ENCODE measurements around the gene GIPC2.
"Not testable (repeated sequence)": the region's sequence is repeated elsewhere in the genome, so short reads cannot be mapped to it uniquely, and the experiment has no call there.

GIPC2 gene

DNA sequence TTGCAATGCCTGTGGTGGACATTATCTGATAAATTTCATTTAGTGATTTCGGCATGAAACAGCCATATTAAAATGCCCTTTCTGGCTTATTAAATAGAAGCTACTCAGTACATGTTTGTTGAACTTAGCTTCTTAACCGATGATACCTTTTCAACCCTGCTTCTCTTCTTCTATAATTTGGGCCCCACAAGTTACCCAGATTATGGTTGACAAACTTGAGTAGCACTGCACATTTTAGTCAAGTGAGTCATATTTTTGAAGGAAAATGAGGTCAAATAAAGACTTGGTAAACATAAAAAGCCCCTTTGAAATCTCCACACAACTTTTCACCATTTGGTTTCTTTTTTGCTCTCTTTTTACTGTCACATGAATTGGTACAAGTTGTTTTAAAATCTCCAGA is 33.8 kb downstream of the GIPC2 start:
- no peak overlapping the region for H3K4me3 ChIP-seq
- no peak overlapping the region for H3K9ac ChIP-seq
- H3K9me3 ChIP-seq: no peaks in the 10 kb centered on the region
- H3K4me1 ChIP-seq: no peaks in the 10 kb centered on the region
- no peaks in the 10 kb centered on the region for H3K36me3 ChIP-seq
- no peaks in the 10 kb centered on the region for H3K27me3 ChIP-seq
- no peak overlapping the region for H3K27ac ChIP-seq
- no peak overlapping the region for H3K4me2 ChIP-seq
- TF ChIP-seq Cebpa-rat (IDR thresholded peaks at IDR 0.05): no peak
- H4K20me1 ChIP-seq: no peaks in the 10 kb centered on the region

GRCh38 chr1:78080767-78081166 is 35.0 kb downstream of the GIPC2 start:
- Histone ChIP-seq H3K4me2 (no peak overlapping the region), H3K4me1 (no peaks in the 10 kb centered on the region)
- TF ChIP-seq Cebpa-rat (IDR thresholded peaks at IDR 0.05): no peak

DNA sequence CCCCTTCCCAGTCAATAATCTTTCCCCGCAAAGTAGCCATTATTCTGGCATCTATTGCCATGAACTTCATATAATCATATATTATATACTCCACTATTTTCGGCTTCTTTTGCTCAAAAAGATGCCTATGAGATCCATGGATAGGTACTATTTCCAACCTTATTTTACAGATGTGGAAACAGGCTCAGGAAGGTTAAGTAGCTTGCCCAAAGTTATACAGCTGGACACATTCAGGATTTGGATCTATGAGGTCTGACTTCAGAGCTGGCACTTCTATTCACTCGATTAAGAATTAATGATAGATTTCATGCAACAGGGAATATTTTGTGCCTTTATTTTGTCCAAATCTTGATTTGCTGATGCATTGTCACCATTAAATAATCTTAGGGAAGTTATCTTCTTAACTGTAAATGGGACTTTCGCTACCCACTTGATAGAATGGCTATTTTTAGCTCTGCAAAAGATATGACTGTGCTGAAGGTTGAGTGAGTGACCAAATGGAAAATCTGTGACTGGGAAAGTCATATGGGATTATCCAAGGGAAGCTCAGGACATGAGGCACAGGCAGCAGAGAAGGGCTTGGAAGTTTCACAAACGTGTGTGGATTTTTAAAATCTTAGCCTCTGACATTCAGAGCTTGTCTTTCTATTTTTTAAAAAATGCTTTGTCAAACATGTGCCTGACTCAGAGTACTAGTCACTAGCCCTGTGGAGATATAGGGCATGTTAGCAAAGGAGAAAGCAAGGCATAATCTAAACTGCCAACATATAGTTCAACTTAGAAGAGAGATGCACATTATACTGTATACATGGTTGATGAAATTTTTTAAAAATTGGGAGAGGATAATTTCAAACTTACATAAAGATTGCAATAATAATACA is 36.5 kb downstream of the GIPC2 start:
- H3K4me1 ChIP-seq: no peaks in the 10 kb centered on the region
- no peak overlapping the region for H3K4me3 ChIP-seq
- H3K27ac ChIP-seq: no peak overlapping the region
- H3K9me3 ChIP-seq: peaks cover 21% of the 10 kb centered on the region
- no peaks in the 10 kb centered on the region for H3K36me3 ChIP-seq
- H4K20me1 ChIP-seq: no peaks in the 10 kb centered on the region
- no peak overlapping the region for H3K9ac ChIP-seq
- H3K27me3 ChIP-seq: no peaks in the 10 kb centered on the region
- TF ChIP-seq Cebpa-rat (IDR thresholded peaks at IDR 0.05): no peak
- H3K4me2 ChIP-seq: no peak overlapping the region

More at GRCh38 chr1:78080767-78081166, 35.0 kb downstream of the GIPC2 start:
- Histone ChIP-seq H3K27ac (no peak overlapping the region), H3K36me3 (no peaks in the 10 kb centered on the region), H3K9me3 (peaks cover 6% of the 10 kb centered on the region), H4K20me1 (no peaks in the 10 kb centered on the region), H3K27me3 (no peaks in the 10 kb centered on the region), H3K4me3 (no peak overlapping the region), H3K9ac (no peak overlapping the region)

GRCh38 chr1:78084639-78085038 is 38.9 kb downstream of the GIPC2 start:
- H3K4me3 ChIP-seq, H3K4me2 ChIP-seq, H3K36me3 ChIP-seq, H3K27ac ChIP-seq, H3K27me3 ChIP-seq, H3K4me1 ChIP-seq, H4K20me1 ChIP-seq, H3K9ac ChIP-seq: not testable (repeated sequence)
- peaks cover 33% of the 10 kb centered on the region for H3K9me3 ChIP-seq

DNA sequence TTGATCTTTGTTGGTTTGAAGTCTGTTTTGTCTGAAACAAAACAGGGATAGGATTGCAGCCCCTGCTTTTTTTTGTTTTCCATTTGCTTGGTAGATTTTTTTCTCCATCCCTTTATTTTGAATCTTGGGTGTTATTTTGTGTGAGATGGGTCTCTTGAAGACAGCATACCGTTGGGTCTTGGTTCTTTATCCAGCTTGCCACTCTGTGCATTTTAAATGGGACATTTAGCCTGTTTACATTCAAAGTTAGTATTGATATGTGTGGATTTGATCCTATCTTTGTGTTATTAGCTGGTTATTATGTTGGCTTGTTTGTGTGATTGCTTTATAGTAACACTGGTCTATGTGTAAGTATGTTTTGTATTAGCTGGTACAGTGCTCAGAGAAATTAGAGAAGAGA is 40.9 kb downstream of the GIPC2 start:
- no peaks in the 10 kb centered on the region for H3K4me1 ChIP-seq
- no peaks in the 10 kb centered on the region for H4K20me1 ChIP-seq
- H3K27me3 ChIP-seq: no peaks in the 10 kb centered on the region
- H3K9me3 ChIP-seq: peaks cover 33% of the 10 kb centered on the region
- no peak overlapping the region for H3K4me2 ChIP-seq
- no peak overlapping the region for H3K4me3 ChIP-seq
- no peaks in the 10 kb centered on the region for H3K36me3 ChIP-seq
- no peak overlapping the region for H3K9ac ChIP-seq
- no peak for TF ChIP-seq Cebpa-rat (IDR thresholded peaks at IDR 0.05)
- no peak overlapping the region for H3K27ac ChIP-seq

GRCh38 chr1:78088015-78088414 is 42.2 kb downstream of the GIPC2 start:
- Histone ChIP-seq H3K9ac (no peak overlapping the region), H3K9me3 (peaks cover 33% of the 10 kb centered on the region), H3K27ac (no peak overlapping the region), H3K4me3 (no peak overlapping the region), H3K36me3 (no peaks in the 10 kb centered on the region), H3K4me2 (no peak overlapping the region), H3K4me1 (no peaks in the 10 kb centered on the region), H3K27me3 (no peaks in the 10 kb centered on the region), H4K20me1 (no peaks in the 10 kb centered on the region)
- TF ChIP-seq Cebpa-rat (IDR thresholded peaks at IDR 0.05): no peak

- H3K9me3 ChIP-seq: peaks cover 33% of the 10 kb centered on the region
- H3K36me3 ChIP-seq: no peaks in the 10 kb centered on the region
- no peak overlapping the region for H3K27ac ChIP-seq
- H3K4me3 ChIP-seq: no peak overlapping the region
- no peak overlapping the region for H3K4me2 ChIP-seq
- H3K4me1 ChIP-seq: no peaks in the 10 kb centered on the region
- no peak for TF ChIP-seq Cebpa-rat (IDR thresholded peaks at IDR 0.05)
- H4K20me1 ChIP-seq: no peaks in the 10 kb centered on the region
- H3K9ac ChIP-seq: no peak overlapping the region
- H3K27me3 ChIP-seq: no peaks in the 10 kb centered on the region
Measured at GRCh38 chr1:78088486-78088885, 42.7 kb downstream of the GIPC2 start.

DNA sequence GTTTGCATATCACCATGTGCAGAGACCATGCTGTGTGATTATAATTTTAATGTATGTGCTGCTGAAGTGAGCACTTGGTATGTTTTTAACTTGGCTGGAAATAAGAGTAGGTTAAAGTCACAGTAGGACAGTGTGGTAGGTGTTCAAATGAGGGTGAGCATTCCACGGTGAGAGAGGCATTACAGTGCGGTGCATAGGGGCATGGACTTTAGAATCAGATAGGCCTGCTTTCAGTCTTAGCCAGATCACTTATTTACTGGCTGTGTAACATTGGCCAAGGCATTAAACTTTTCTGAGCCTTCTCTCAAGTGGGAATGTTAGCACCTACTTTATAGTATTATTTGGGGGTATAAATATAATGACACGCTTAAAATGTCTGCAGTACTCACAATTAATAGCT is 43.2 kb downstream of the GIPC2 start:
- no peaks in the 10 kb centered on the region for H3K27me3 ChIP-seq
- TF ChIP-seq Cebpa-rat (IDR thresholded peaks at IDR 0.05): no peak
- peaks cover 33% of the 10 kb centered on the region for H3K9me3 ChIP-seq
- H3K4me1 ChIP-seq: no peaks in the 10 kb centered on the region
- H3K27ac ChIP-seq: no peak overlapping the region
- H3K4me3 ChIP-seq: no peak overlapping the region
- no peak overlapping the region for H3K9ac ChIP-seq
- H3K4me2 ChIP-seq: no peak overlapping the region
- H3K36me3 ChIP-seq: no peaks in the 10 kb centered on the region
- no peaks in the 10 kb centered on the region for H4K20me1 ChIP-seq

DNA sequence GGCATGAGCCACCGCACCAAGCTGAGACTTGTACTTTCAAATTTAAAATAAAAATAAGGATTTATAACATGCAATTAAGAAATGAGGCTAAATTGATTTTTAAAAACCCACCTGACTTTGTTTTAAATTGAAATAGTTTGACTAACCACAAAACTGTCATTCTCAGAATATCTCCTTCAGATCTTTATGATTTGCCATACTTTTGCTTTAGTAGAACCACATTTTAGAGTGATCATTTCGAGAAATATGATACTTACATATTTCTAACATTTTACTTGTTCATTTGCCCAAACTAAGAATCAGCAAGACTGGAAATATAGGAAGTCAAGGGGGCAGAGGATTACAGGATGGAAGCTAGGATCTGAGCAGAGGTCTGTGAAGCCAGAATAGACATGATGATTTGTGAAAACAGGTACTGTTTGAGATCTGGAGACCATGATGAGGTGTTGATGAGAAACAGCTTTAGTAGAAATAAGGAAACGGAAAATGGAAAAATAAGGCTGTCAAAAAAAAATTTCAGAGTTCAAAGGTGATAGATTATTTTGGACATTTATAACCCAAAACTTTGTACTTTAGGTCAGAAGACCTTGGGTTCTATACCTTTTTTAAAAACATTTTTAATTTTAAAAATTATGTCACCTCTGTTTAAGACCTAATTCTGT is 44.8 kb downstream of the GIPC2 start:
- no peak overlapping the region for H3K27ac ChIP-seq
- no peak for TF ChIP-seq Cebpa-rat (IDR thresholded peaks at IDR 0.05)
- H4K20me1 ChIP-seq: no peaks in the 10 kb centered on the region
- H3K9ac ChIP-seq: no peak overlapping the region
- no peaks in the 10 kb centered on the region for H3K27me3 ChIP-seq
- H3K4me1 ChIP-seq: no peaks in the 10 kb centered on the region
- no peak overlapping the region for H3K4me3 ChIP-seq
- no peaks in the 10 kb centered on the region for H3K36me3 ChIP-seq
- H3K4me2 ChIP-seq: no peak overlapping the region
- peaks cover 28% of the 10 kb centered on the region for H3K9me3 ChIP-seq

DNA sequence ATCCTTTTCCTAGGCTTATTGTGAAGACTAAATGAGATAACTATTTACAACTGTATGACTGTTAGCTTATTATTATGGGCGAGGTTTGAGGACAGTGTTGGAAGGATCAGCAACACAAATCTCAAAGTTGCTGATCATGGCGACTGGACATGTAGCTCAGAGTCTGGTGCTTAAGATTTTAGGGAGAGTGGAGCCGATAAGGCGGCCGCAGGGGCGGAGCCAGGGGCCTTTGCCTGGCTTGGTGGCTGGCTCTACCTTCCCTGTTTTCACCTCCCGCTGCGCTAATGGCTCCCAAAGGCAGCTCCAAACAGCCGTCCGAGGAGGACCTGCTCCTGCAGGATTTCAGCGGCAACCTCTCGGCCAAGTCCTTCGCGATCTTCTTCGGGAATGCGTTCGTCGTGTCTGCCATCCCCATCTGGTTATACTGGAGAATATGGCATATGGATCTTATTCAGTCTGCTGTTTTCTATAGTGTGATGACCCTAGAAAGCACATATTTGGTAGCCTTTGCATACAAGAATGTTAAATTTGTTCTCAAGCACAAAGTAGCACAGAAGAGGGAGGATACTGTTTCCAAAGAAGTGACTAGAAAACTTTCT is 45.5 kb downstream of the GIPC2 start:
- H3K4me1 ChIP-seq: no peaks in the 10 kb centered on the region
- no peak overlapping the region for H3K9ac ChIP-seq
- H4K20me1 ChIP-seq: no peaks in the 10 kb centered on the region
- no peak overlapping the region for H3K4me3 ChIP-seq
- H3K27me3 ChIP-seq: no peaks in the 10 kb centered on the region
- no peak overlapping the region for H3K27ac ChIP-seq
- no peaks in the 10 kb centered on the region for H3K36me3 ChIP-seq
- no peak overlapping the region for H3K4me2 ChIP-seq
- TF ChIP-seq Cebpa-rat (IDR thresholded peaks at IDR 0.05): no peak
- peaks cover 21% of the 10 kb centered on the region for H3K9me3 ChIP-seq
